GM21576 (cell line): ENCODE data around the gene ZNF493.

Experiments used
- ATAC-seq: cut with Tn5 transposase; IDR thresholded peaks from one replicate; pipeline ENCODE4 v1.9.1; 2021; ENCODE audit warnings: mild to moderate bottlenecking, moderate library complexity; ENCODE audit not compliant: unreplicated experiment

Gene ZNF493

DNA sequence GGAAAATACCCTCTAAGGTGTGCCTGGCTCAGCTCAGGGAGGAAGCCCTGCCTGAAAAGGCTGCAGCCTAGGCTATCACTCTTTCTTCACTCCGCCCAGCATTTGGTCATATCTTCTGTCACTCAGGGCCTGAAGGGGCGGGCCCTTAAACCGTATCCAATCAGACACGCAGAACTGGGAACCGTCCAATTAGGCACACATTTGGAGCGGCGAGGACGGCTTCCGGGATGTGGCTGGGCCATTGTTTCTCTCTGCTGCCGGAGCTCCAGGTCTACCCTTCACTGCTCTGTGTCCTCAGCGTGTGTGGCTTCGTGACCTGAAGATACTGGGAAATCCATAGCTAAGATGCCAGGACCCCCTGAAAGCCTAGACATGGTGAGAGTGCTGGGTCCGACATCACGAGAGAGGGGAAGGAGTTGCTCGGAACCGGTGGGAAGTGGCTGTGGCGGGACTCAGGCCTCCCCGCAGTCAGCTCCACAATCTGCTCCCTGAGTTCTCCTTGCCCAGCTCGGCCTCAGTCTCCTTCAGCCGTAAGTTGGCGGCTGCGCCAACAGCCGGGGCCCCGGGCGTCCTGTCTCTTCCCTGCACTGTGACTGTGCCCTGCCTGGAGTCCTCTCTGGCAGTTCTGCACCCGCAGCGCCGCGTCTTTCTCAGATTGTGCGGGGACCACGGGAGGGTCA, at the start of gene ZNF493:
Gene ZNF493, plus strand, starts transcription at position 241 of the 680 bp plus-strand sequence. Its CDS starts 105 bp downstream, at position 346.
- ATAC-seq = peak; percentile 100

DNA sequence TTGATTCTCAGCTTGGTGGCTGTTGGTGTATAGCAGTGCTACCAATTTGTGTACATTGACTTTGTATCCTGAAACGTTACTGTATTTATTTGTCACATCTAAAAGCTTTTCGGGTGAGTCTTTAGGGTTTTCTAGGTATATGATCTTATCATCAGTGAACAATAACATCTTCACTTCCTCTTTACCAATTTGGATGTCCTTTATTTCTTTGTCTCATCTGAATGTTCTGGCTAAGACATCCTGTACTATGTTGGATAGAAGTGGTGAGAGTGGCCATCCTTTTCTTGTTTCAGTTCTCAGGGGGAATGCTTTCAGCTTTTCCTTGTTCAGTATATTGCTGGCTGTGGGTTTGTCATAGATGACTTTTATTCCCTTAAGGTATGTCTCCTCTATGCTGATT, 44.1 kb upstream of the ZNF493 start:
- ATAC-seq = no peak

DNA sequence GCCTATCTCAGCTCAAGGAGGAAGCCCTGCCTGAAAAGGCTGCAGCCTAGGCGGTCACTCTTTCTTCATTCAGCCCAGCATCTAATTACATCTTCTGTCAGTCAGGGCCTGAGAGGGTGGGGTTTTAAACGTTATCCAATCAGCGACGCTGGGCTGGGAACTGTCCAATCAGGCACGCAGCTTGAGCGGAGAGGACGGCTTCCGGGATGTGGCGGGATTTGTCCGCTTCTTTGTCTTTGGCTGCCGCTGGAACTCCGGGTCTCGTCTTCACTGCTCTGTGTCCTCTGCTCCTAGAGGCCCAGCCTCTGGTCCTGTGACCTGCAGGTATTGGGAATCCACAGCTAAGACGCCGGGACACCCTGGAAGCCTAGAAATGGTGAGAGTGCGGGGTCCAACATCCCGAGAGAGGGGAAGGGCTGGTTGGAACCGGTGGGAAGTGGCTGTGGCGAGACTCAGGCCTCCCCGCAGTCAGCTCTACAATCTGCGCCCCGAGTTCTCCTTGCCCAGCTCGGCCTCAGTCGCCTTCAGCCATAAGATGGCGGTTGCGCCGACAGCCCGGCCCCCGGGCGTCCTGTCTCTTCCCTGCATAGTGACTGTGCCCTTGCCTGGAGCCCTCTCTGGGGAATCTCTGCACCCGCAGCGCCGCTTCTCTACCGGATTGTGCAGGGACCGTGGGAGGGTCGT, 38.0 kb upstream of the ZNF493 start, which contains the start of gene ZNF738:
Gene ZNF738, plus strand, starts transcription at position 233 of the 684 bp plus-strand sequence. Its CDS starts 141 bp downstream, at position 374.
- ATAC-seq = peak; percentile 95

DNA sequence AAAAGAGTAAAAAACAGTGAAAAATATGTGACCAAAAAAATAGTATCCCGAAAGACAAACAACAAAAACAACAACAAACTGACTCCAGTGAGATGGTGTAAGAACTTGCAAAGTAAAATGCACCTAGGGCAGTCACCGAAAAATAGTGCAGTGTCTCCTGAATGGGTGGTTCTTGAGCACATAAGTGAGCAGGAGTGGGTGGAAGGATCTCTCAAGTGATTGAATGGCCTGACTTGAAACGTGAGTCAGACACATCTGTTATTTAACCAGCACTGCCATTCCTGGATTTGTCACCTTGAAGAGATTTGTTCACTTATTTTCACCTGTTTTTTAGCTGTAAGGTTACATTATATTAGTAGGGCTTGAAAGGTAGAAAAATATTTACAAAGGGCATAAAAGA, 34.6 kb upstream of the ZNF493 start:
- ATAC-seq = no peak

DNA sequence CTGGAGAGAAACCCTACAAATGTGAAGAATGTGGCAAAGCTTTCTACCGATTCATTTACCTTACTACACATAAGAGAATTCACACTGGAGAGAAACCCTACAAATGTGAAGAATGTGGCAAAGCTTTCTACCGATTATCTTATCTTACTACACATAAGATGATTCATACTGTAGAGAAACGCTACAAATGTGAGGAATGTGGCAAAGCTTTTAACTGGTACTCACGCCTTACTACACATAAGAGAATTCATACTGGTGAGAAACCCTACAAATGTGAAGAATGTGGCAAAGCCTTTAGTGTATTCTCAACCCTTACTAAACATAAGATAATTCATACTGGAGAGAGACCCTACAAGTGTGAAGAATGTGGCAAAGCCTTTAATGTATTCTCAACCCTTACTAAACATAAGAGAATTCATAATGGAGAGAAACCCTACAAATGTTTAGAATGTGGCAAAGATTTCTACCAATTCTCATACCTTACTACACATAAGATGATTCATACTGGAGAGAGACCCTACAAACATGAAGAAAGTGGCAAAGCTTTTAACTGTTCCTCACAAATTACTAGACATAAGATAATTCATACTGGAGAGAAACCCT, 12.9 kb upstream of the ZNF493 start:
- ATAC-seq = no peak

DNA sequence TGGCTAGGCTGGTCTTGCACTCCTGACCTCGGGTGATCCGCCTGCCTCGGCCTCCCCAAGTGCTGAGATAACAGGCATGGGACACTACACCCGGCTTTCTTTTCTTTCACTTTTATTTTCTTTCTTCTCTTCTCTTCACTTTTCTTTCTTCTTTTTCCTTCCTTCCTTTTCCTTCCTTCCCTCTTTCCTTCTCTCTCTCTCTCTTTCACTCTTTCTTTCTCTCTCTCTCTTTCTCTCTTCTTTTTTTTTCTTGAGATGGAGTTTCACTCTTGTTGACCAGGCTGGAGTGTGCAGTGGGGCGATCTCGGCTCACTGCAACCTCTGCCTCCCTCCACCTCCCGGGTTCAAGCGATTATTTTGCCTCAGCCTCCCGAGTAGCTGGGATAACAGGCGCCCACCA, 812 bp upstream of the ZNF493 start:
- ATAC-seq = no peak

DNA sequence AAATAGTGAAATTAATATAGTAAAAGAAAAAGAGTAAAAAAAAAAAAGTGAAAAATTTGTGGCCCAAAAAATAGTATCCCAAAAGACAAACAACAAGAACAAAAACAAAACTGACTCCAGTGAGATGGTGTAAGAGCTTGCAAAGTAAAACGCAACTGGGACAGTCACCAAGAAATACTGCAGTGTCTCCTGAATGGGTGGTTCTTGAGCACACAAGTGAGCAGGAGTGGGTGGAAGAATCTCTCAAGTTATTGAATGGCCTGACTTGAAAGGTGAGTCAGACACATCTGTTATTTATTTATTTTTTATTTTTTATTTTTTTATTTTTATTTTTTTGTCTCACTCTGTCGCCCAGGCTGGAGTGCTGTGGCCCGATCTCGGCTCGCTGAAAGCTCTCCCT, 1.9 kb downstream of the ZNF493 start:
- ATAC-seq = no peak

DNA sequence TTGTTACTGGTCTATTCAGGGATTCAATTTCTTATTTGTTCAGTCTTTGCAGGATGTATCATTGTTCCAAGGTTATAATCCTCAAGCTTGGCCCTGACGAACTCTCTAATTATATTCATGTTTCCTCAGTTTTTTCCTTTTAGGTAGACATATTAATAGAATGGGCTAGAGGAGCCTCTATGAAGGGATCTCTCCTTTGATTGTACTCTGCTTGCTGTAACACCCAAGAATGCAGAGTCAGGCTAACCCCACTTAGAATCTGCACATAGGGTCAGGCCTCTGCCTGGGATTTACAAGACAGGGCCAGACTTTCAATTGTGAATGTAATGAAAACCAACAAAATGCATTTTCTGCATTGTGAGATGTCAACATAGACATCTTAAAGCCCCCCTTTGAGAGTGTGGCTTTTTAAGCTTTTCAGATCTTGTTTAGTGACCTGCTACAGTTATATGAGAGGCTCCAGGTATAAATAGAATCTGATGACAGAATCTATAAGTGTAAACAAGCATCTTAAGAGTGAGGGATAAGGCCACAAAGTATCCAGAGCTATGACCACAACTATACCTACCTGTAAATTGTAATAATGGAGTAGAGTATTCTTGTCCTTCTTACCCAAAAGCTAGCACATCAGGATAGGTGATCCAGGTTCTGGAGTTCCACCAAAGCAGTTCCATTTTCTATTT, 5.5 kb downstream of the ZNF493 start:
- no peak for ATAC-seq

DNA sequence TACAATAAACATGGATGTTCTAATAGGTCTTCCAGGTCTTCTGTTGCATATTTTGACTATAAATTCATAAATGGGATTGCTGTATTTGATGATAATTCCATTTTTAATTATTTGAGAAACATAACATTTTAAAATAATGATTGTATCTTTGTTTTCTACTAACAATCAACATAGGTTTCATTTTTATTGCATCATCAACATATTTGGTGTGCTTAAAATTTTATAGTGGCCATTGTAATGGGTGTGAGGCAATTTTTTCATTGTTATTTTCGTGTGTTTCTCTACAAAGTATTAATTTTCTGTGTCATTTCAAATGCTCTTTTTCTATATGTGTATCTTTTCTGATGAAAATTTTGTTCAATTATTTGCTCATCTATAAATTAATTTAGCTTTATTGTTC, 13.2 kb downstream of the ZNF493 start:
- no peak for ATAC-seq

DNA sequence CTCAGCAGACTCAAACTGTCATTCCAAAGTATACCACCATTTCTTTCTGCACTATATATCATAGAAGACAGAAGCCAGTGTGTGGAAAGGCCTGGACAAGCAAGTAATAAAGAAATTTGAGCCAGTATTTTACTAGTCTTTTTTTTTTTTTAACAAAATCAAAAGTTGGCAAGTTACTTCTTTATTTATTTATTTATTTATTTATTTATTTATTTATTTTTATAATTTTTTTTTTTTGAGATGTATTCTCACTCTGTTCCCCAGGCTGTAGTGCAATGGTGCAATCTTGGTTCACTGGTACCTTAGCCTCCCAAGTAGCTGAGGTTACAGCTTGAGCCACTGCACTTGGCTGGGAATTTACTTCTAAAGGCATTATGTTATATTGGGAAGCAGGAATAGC, 25.3 kb downstream of the ZNF493 start:
- no peak for ATAC-seq

DNA sequence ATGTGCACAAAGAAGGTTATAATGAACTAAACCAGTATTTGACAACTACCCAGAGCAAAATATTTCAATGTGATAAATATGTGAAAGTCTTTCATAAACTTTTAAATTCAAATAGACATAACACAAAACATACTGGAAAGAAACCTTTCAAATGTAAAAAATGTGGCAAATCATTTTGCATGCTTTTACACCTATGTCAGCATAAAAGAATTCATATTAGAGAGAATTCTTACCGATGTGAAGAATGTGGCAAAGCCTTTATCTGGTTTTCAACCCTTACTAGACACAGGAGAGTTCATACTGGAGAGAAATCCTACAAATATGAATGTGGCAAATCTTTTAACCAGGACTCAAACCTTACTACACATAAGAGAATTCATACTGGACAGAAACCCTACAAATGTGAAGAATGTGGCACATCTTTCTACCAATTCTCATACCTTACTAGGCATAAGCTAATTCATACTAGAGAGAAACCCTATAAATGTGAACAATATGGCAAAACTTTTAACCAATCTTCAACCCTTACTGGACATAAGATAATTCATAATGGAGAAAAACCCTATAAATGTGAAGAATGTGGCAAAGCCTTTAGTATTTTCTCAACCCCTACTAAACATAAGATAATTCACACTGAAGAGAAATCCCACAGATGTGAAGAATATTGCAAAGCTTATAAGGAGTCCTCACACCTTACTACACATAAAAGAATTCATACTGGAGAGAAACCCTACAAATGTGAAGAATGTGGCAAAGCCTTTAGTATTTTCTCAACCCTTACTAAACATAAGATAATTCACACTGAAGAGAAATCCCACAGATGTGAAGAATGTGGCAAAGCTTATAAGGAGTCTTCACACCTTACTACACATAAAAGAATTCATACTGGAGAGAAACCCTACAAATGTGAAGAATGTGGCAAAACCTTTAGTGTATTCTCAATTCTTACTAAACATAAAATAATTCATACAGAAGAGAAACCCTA, 26.4 kb downstream of the ZNF493 start:
- ATAC-seq = no peak

DNA sequence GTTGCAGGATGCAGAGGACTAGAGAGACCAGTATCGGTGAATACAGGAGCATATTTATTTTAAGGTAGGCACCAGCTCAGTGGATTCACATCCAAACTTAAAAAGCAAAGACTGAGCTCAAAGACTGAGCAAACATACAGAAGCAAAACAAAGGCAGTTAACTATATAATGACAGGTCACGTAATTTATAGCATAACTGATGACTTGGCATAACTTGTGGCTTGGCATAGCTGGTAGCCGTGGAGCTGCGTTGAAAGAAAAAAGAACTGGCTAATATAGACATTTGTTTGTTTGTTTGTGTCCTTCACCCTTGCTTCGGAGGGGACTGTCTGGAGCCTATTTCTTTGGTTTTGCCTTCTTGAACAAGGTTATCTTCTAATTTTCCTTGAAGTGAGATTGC, 33.7 kb downstream of the ZNF493 start:
- ATAC-seq = no peak

DNA sequence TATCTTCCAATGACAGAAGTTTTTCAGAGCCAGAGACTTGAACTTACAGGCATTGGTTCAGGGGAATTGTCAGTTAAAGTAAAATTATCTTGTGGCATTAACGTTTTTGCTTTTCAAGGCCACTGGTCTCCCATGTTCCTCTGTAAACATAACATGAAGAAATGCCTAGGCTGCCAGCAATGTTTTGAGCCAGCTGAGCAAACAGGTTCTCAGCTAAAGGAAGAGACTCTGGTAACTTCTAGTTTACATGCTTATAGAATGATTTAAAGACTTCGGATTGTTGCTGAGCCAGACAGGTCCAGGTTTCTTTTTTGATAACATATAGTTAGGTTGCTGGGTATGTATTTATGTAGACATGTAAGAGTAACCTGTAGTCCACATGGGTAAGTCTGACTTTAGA, 35.7 kb downstream of the ZNF493 start:
- ATAC-seq = no peak

DNA sequence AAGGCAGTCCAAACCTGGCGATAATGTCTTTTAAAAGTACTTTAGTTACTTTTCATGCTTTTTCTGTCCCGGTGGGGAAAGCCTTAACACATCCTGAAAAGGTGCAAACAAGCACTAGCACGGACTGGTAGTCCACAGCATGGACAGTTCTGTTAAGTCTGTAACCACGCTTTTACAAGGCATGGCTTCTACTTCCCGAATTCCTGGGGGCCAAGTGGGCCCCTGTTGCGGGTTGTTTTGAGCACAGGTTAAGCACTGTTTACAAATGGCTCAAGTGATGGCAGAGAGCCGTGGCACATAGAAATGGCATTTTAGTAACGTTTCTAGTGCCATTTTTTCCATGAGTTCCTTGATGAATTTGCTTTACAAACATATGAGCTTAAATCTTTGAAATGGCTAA, 37.6 kb downstream of the ZNF493 start:
- ATAC-seq = no peak

DNA sequence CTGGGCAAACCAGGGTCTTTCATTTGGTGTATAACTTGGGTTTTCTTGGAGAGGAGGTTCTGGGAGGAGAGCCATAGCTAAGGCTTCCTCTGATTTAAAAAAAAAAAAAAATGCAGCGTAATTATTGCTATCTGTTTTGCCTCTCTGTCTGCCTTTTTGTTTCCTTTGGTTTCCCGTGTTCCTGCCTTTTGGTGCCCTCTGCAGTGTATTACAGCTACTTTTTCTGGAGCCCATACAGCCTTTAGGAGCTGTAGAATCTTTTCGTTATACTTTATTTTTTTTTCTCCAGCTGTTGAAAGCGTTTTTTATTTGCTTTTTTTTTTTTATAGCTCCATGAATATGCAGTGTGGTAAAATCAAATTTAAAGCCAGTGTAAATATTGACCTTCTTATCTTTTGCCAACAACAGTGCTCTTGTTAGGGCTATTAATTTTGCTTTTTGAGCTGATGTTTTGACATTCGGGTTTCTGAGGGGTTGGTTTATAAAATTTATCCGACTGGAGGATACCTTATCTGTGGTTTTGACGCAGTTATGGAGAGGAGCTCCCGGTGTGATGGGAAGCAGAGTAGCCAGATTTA, 38.1 kb downstream of the ZNF493 start:
- no peak for ATAC-seq

DNA sequence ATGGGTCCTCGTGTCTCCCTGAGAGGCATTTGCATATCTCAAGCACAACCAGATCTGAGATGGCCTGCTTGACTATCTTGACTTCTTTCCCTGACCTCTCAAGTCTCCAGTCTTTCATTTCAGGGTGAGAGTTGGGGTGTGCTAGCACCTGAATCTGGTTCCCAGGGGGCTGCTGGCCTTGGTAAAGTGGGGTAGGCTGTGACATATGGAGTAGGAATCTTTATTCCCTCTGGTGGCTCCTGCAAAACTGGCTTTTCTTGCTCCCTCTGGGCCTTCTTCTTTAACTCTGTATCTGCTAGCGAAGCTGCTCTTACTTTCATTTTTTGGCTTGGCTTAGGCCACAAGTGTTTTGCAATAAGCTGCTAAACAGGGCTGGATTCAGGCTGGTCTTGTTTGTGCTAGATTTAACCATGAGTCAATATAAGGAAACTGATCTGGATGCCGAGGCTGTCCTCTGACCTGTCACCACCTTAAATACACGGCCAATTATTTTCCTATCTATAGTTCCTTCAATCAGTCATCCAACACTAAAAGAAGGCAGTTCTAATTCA, 42.3 kb downstream of the ZNF493 start:
- ATAC-seq = no peak

DNA sequence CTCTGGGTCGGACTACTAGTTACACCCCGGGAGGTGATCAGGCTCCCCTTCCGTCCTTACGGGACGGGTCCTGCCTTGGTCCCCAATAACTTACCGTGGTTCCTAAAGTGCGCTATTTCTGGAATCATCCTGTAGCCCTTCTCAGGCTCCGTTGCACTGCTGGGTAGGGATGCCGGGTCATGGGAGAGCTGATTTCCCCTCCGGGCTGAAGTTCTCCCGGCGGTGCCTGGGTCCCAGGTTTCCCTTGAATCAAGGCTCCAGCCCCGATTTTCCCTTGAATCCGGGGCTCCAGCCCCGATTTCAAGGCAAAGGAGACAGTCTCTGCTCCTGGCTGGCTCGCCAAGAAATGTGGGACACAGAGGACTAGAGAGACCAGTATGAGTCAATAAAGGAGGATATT, 43.4 kb downstream of the ZNF493 start:
- ATAC-seq = no peak

DNA sequence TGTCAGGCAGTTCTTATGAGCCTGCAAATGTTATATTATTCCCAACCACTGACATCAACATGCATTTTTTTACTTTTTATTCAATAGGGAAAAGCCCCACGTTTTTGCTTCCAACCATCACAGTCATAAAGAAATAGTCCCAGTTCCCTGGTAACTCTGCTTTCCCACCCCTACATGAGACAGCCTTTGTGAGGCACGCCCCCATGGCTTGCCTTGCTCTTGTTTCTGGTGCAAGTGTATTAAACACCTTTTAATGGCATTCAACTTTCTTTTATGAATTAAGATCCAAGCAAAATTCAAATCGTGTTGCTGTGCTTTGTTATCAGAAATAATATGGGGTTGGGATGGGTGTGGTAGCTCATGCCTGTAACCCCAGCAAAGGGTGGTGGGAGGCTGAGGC, 54.3 kb downstream of the ZNF493 start:
- ATAC-seq = no peak

DNA sequence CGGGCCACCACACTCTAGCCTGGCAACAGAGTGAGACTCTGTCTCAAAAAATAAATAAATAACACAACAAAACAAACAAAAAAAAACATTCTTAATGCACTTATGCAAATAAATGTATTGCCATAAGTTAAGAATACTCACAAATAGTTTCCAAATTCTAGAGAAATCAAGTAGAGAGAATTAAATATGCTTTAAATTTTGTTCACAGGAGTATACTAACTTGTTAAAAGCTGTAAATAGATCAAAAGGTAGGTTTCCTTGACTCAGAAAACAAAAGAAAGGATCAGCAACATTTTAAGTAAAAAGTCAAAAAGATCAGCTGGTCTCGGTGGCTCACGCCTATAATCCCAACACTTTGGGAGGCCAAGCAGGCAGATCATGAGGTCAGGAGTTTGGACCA, 58.0 kb downstream of the ZNF493 start:
- no peak for ATAC-seq

DNA sequence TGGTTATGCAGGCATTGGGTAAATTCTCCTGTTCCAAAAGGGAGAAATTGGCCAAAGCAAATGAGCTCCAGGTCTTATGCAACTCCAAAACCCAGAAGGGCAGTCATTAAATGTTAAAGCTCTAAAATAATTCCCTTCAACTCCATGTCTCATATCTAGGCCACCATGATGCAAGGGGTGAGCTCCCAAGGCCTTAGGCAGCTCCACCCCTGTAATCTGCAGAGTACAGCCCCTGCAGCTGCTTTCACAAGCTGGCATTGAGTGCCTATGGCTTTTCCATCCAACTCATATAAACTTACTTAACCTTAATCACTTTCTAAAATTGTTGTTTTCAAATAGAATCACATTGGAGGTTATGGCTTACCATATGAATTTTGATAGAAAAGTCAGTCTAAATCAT, 63.8 kb downstream of the ZNF493 start:
- ATAC-seq = no peak
